ENCODE results near the gene TUBE1.

Gene TUBE1

GRCh38 chr6:112087136-112087911 is at the start of gene TUBE1, which contains the start of gene FAM229B:
Gene TUBE1 (minus strand): TSS chr6:112087482. CDS start chr6:112087434, 48 bp downstream.
Gene FAM229B (plus strand): TSS chr6:112087591. CDS start chr6:112099284, 11,693 bp downstream.
- Histone ChIP-seq H3K9ac (peak within 1 kb of the TSS; percentile 72 to 88 (median 83)), H3K4me2 (peak within 1 kb of the TSS; percentile 67 to 93 (median 85)), H3K4me1 (peaks cover 5 to 17% (median 13%) of the 10 kb centered on the region in 10 experiments; a peak in 19 of 20 replicates), H3K9me3 (replicated peaks in 1 of 11) (no peaks in the 10 kb centered on the region), H4K20me1 (no peaks in the 10 kb centered on the region), H3K36me3 (peaks cover 0 to 30% (median 14%) of the 10 kb centered on the region in 11 experiments; a peak in 8 of 22 replicates), H3K27me3 (no peaks in the 10 kb centered on the region), H3K27ac (peak within 1 kb of the TSS; percentile 57 to 79 (median 74); a peak in 21 of 22 replicates), H3K4me3 (peak within 1 kb of the TSS; percentile 74 to 91 (median 83))
- TF ChIP-seq Cebpa-rat (IDR thresholded peaks at IDR 0.05) = no peak

GRCh38 chr6:112130878-112131277 is 43.6 kb upstream of the TUBE1 start:
- no peaks in the 10 kb centered on the region for H3K36me3 ChIP-seq
- H3K9me3 ChIP-seq (replicated peaks in 1 of 11) = no peaks in the 10 kb centered on the region
- no peak for TF ChIP-seq Cebpa-rat (IDR thresholded peaks at IDR 0.05)
- no peak overlapping the region for H3K27ac ChIP-seq
- no peaks in the 10 kb centered on the region for H4K20me1 ChIP-seq
- H3K9ac ChIP-seq = no peak overlapping the region
- H3K27me3 ChIP-seq = peaks cover 0 to 10% (median 0%) of the 10 kb centered on the region in 11 experiments; a peak in 1 of 22 replicates
- H3K4me2 ChIP-seq = no peak overlapping the region
- H3K4me3 ChIP-seq = no peak overlapping the region
- H3K4me1 ChIP-seq = no peaks in the 10 kb centered on the region

GRCh38 chr6:112128208-112128607 is 40.9 kb upstream of the TUBE1 start:
- peaks cover 0 to 10% (median under 1%) of the 10 kb centered on the region in 10 experiments; a peak in 12 of 20 replicates for H3K4me1 ChIP-seq
- no peak overlapping the region for H3K27ac ChIP-seq
- peaks cover 0 to 32% (median 0%) of the 10 kb centered on the region in 11 experiments; a peak in 2 of 22 replicates for H3K27me3 ChIP-seq
- H3K9ac ChIP-seq = no peak overlapping the region
- H3K4me2 ChIP-seq = no peak overlapping the region
- no peaks in the 10 kb centered on the region for H4K20me1 ChIP-seq
- no peak overlapping the region for H3K4me3 ChIP-seq
- TF ChIP-seq Cebpa-rat (IDR thresholded peaks at IDR 0.05) = no peak
- no peaks in the 10 kb centered on the region for H3K36me3 ChIP-seq
- H3K9me3 ChIP-seq (replicated peaks in 1 of 11) = no peaks in the 10 kb centered on the region

- Histone ChIP-seq H3K36me3 (no peaks in the 10 kb centered on the region), H3K4me2 (peak overlapping the region in 3 of 11 experiments; percentile 57 to 73 (median 64); a peak in 3 of 22 replicates), H3K9me3 (replicated peaks in 1 of 11) (no peaks in the 10 kb centered on the region), H3K4me1 (peaks cover 0 to 23% (median 6%) of the 10 kb centered on the region in 10 experiments; a peak in 13 of 20 replicates), H4K20me1 (no peaks in the 10 kb centered on the region), H3K27me3 (peaks cover 0 to 50% (median 0%) of the 10 kb centered on the region in 11 experiments; a peak in 3 of 22 replicates), H3K9ac (no peak overlapping the region), H3K4me3 (no peak overlapping the region), H3K27ac (no peak overlapping the region)
- no peak for TF ChIP-seq Cebpa-rat (IDR thresholded peaks at IDR 0.05)
Measured at GRCh38 chr6:112123982-112124381, 36.7 kb upstream of the TUBE1 start.

GRCh38 chr6:112122756-112123155 is 35.5 kb upstream of the TUBE1 start:
- no peak overlapping the region for H3K9ac ChIP-seq
- peaks cover 0 to 45% (median 0%) of the 10 kb centered on the region in 11 experiments; a peak in 3 of 22 replicates for H3K27me3 ChIP-seq
- no peak overlapping the region for H3K27ac ChIP-seq
- H3K36me3 ChIP-seq = no peaks in the 10 kb centered on the region
- peak overlapping the region in 7 of 11 experiments; percentile 1 to 73 (median 56); a peak in 10 of 22 replicates for H3K4me2 ChIP-seq
- TF ChIP-seq Cebpa-rat (IDR thresholded peaks at IDR 0.05) = no peak
- H3K4me3 ChIP-seq = no peak overlapping the region
- H4K20me1 ChIP-seq = no peaks in the 10 kb centered on the region
- H3K4me1 ChIP-seq = peaks cover 0 to 28% (median 7%) of the 10 kb centered on the region in 10 experiments; a peak in 13 of 20 replicates
- no peaks in the 10 kb centered on the region for H3K9me3 ChIP-seq (replicated peaks in 1 of 11)

- Histone ChIP-seq H3K9me3 (replicated peaks in 1 of 11) (no peaks in the 10 kb centered on the region), H4K20me1 (no peaks in the 10 kb centered on the region), H3K4me1 (peaks cover 0 to 24% (median 9%) of the 10 kb centered on the region in 10 experiments; a peak in 13 of 20 replicates), H3K27ac (no peak overlapping the region), H3K9ac (no peak overlapping the region), H3K36me3 (no peaks in the 10 kb centered on the region), H3K4me3 (no peak overlapping the region), H3K27me3 (peaks cover 0 to 22% (median 0%) of the 10 kb centered on the region in 11 experiments; a peak in 2 of 22 replicates), H3K4me2 (peak overlapping the region in 4 of 11 experiments; percentile 8 to 72 (median 58); a peak in 6 of 22 replicates)
- no peak for TF ChIP-seq Cebpa-rat (IDR thresholded peaks at IDR 0.05)
Measured at GRCh38 chr6:112118034-112118433, 30.8 kb upstream of the TUBE1 start.

- H3K27ac ChIP-seq = no peak overlapping the region
- no peaks in the 10 kb centered on the region for H3K36me3 ChIP-seq
- no peaks in the 10 kb centered on the region for H4K20me1 ChIP-seq
- H3K27me3 ChIP-seq = peaks cover 0 to 22% (median 0%) of the 10 kb centered on the region in 11 experiments; a peak in 2 of 22 replicates
- H3K4me2 ChIP-seq = peak overlapping the region in 5 of 11 experiments; percentile 8 to 72 (median 55); a peak in 9 of 22 replicates
- H3K4me3 ChIP-seq = no peak overlapping the region
- peaks cover 0 to 20% (median 5%) of the 10 kb centered on the region in 10 experiments; a peak in 11 of 20 replicates for H3K4me1 ChIP-seq
- TF ChIP-seq Cebpa-rat (IDR thresholded peaks at IDR 0.05) = no peak
- no peak overlapping the region for H3K9ac ChIP-seq
- H3K9me3 ChIP-seq (replicated peaks in 1 of 11) = no peaks in the 10 kb centered on the region
Measured at GRCh38 chr6:112117554-112117953, 30.3 kb upstream of the TUBE1 start.

- H3K4me3 ChIP-seq = no peak overlapping the region
- no peaks in the 10 kb centered on the region for H3K36me3 ChIP-seq
- H3K27me3 ChIP-seq = peaks cover 0 to 13% (median 0%) of the 10 kb centered on the region in 11 experiments; a peak in 2 of 22 replicates
- H4K20me1 ChIP-seq = no peaks in the 10 kb centered on the region
- H3K9me3 ChIP-seq (replicated peaks in 1 of 11) = no peaks in the 10 kb centered on the region
- no peak overlapping the region for H3K9ac ChIP-seq
- no peak for TF ChIP-seq Cebpa-rat (IDR thresholded peaks at IDR 0.05)
- peaks cover 0 to 13% (median 3%) of the 10 kb centered on the region in 10 experiments; a peak in 10 of 20 replicates for H3K4me1 ChIP-seq
- H3K27ac ChIP-seq = no peak overlapping the region
- H3K4me2 ChIP-seq = no peak overlapping the region
Measured at GRCh38 chr6:112116221-112116620, 28.9 kb upstream of the TUBE1 start.

GRCh38 chr6:112114577-112115223 is 27.4 kb upstream of the TUBE1 start:
- Histone ChIP-seq H3K4me2 (no peak overlapping the region), H3K9me3 (replicated peaks in 1 of 11) (no peaks in the 10 kb centered on the region), H3K36me3 (no peaks in the 10 kb centered on the region), H3K9ac (no peak overlapping the region), H3K4me3 (no peak overlapping the region), H4K20me1 (no peaks in the 10 kb centered on the region), H3K27me3 (peaks cover 0 to 11% (median 0%) of the 10 kb centered on the region in 11 experiments; a peak in 2 of 22 replicates), H3K27ac (no peak overlapping the region), H3K4me1 (peaks cover 0 to 13% (median 3%) of the 10 kb centered on the region in 10 experiments; a peak in 10 of 20 replicates)
- TF ChIP-seq Cebpa-rat (IDR thresholded peaks at IDR 0.05) = no peak

Data from BLaER1 treated with 17β-estradiol and CSF1 and Interleukin-3, amounts not matched to agents 10 nM and 100 nM (cell line).